Caki2 (cell line): Measurements from ENCODE around the gene CADPS. TPM values are rescaled to one million over a fixed set of nuclear protein-coding genes. Genes with fewer than 3 reads are reported as not detected.

ENCODE experiments used
- DNase-seq: peaks from one replicate; pipeline ENCODE4 v3.0.0-alpha.2; 2015; ENCODE audit warnings: low read depth
- in situ Hi-C: cut with HindIII; loops from 2 replicates; pipeline ENCODE4 v1.10.0; 2016; ENCODE audit warnings: low sequenced_read_pairs, low pct_unique_long_range_greater_than_20kb, mixed read lengths
- total RNA-seq: library from RNA; depleted of rRNA; stranded (reverse); fragments of >200 nt; shearing (Covaris generic); gene quantifications from 2 replicates; pipeline ENCODE4 v1.2.3, GENCODE V29; 2014; ENCODE audit warnings: low replicate concordance

Gene CADPS
- total RNA-seq, 1 experiment from 2014 or later: not detected

DNA sequence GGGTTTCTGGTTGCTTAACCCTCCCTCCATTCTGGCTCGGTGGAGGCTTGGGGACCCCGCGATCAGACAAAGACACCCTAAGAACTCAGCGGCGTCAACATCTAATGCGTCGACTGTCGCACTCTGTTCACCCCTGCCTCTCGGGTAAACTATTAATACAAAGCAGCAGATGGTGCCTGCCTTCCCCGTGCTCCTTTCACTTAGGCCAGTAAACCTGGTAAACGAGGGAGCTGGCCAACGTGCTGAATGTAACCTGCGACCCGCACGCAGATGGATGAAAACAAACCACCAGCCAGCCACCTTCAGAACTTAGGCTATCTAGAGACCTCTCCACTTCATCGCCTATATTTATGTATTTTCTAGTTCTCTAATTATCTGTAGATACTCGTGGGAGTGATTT lies 848 bp upstream of the CADPS start:
- in situ Hi-C loops: no loop called here
- DNase-seq: peak; percentile 21

DNA sequence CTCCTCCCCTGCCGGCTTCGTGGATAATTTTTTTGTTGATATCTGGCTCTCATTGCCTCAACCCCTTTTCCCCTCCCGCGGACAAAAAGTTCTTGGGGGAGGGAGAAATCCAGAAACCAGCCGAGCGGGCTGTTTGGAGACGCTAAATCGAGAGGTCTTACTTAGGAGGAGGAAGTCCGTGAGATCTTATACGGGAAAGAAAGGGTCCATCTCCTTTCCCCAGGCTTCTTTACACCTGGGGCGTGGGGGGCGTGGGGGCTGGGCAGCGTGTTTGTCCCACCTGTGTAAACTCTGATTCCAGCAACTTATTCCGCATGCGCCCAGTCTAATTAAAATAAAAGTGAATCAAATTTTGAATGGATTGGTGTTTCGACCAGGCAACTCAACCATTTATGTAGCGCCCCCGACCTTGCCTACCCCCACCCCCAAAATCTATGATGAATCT lies 364 bp upstream of the CADPS start:
- DNase-seq: no peak
- in situ Hi-C loops: no loop called here

GRCh38 chr3:62873761-62874710 lies 1.2 kb downstream of the CADPS start:
- DNase-seq: peak; percentile 16
- in situ Hi-C loops: no loop called here

DNA sequence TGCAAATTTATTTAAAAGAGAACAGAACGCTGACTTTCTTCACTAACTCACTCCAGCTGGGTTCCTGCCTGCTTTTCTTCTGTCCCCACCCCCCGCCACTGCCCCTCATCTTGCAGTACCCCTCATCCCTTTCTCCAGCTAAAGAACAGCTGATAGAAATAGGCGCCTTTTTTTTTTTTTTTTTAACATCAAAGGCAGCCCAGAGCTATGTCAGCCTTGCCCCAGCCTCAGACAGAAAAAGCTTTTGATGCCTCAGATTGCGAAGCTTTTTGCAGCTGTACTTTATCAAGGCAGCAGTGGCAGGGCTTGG lies 1.8 kb downstream of the CADPS start:
- no peak for DNase-seq
- in situ Hi-C loops: no loop called here

DNA sequence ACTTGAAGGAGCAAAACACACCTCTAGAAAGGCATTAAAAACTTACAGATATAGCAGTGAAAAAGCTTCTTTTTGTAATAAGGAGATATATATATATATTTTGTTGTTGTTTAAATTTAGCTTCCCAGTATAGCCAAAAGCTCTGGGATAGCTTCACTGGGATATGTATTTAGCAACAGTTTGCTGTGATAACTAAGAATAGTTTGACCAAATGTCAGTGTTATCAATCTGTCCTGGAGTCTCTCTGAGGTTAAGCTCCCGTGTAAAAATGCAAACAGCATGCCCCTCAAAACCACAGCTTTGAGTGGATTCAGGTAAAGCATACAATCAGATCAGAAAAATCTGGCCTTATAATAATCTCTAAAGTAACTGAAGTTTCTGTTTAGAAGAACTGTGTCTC lies 2.9 kb downstream of the CADPS start:
- DNase-seq: no peak
- in situ Hi-C loops: no loop called here

GRCh38 chr3:62870321-62870720 lies 4.9 kb downstream of the CADPS start:
- DNase-seq: no peak
- in situ Hi-C loops: no loop called here

- in situ Hi-C loops: no loop called here
- no peak for DNase-seq
Observed at GRCh38 chr3:62863648-62864047, 11.6 kb downstream of the CADPS start.

GRCh38 chr3:62859203-62859791 lies 15.9 kb downstream of the CADPS start:
- in situ Hi-C loops: no loop called here
- DNase-seq: no peak

DNA sequence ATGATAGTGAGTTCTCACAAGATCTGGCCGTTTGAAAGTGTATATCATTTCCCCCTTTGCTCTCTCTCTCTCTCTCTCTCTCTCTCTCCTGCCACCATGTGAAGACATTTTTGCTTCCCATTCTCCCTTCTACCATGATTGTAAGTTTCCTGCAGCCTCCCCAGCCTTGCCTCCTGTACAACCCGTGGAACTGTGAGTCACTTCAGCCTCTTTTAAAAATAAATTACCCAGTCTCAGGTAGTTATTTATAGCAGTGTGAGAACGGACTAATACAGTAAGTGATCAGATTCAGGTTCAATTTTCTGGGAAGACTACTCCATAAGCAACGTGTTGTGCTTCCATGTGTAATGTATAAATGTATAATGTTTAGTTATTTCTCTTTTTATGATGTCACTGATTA lies 29.2 kb downstream of the CADPS start:
- in situ Hi-C loops: no loop called here
- no peak for DNase-seq

DNA sequence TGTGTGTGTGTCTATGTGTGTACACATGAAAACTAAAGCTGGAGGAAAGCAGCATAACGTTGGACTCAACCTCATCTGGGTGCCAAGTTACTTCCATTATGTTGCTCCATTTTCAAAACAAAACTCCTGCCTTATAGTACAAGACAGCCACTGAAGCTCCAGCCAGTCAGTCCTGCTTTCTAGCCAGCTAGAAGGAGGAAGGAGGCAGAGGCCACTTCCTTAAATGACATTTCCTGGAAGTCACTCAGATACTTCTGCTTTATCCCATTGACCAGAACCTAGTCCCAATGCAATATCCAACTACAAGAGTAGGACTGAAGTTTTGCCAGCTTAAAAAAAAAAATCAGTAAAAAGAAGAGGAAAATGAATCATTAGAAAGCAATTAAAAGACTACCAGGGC lies 31.7 kb downstream of the CADPS start:
- DNase-seq: no peak
- in situ Hi-C loops: no loop called here

- no peak for DNase-seq
- in situ Hi-C loops: no loop called here
Observed at GRCh38 chr3:62839748-62840147, 35.5 kb downstream of the CADPS start.

DNA sequence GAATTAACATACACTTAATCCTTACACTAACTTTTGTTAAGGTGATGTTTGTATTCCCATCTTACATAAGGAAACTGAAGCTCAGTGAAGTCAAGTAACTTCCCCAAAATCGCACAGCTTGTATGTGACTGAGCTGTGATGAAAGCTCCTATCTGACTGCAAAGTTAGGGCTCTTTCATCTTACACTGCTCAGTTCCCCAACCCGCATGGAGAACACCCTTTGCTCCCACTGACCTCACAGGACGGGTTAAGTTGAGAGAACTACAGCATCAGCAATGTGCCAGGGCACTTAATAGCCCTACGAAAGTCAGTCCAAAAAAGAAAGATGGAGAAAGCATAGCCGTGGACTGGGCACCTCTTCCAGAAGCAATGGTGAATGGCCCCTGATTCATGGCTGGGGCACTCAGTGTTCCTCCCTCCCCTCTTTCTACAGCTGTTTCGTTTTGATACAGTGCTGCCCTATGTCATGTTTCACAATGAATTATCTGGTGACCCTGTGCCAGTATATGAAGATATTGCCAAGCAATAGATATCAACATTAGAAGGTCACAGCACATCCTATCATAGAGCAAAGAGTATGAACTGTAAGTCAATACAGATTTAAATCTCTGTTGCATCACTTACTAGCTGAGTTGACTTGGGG lies 38.0 kb downstream of the CADPS start:
- DNase-seq: no peak
- in situ Hi-C loops: no loop called here

GRCh38 chr3:62835554-62836236 lies 39.5 kb downstream of the CADPS start:
- in situ Hi-C loops: no loop called here
- no peak for DNase-seq

DNA sequence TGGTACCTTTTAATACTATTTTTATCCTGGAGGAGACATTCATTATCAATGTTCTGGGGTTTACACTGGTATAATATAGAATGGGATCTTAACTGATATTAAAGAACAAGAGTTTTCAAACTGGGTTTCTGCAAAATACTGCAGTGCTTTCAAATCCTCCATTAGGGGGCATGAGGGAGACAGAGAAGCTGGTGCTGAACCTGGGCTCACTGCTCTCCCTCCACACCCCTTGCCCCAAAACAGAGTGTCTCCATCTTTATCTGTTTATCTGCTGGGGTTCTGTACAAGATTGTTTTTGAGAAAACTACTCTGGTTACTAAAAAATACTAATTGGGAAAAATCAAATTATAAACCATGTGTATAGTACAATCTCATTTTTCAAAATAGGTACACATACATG lies 41.7 kb downstream of the CADPS start:
- in situ Hi-C loops: no loop called here
- DNase-seq: no peak

GRCh38 chr3:62832553-62832952 lies 42.7 kb downstream of the CADPS start:
- no peak for DNase-seq
- in situ Hi-C loops: no loop called here

- in situ Hi-C loops: no loop called here
- DNase-seq: no peak
Observed at GRCh38 chr3:62830727-62831322, 44.4 kb downstream of the CADPS start.

DNA sequence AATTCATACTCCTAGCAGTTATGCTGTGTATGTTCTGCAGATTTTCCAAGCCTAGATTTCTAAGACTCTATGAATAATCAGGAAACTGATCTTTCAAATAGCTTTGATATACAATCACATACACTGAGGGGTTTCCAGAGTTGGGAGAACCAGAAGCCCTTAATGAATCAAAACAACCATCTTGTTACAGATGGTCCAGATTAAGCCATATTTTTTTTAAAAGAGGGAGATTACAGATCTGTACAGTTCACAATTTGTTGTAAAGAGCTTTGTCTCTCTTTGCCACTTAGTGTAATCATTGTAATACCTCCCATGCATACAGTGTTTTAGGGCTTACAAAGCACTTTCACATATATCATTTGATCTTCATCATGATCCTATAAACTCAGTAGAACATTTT lies 47.7 kb downstream of the CADPS start:
- no peak for DNase-seq
- in situ Hi-C loops: no loop called here

- DNase-seq: no peak
- in situ Hi-C loops: no loop called here
Observed at GRCh38 chr3:62824965-62825592, 50.1 kb downstream of the CADPS start.
